Measurements from ENCODE around the gene MUSK.

GRCh38 chr9:110764006-110764405 is 95.4 kb downstream of the MUSK start:
- no peak for TF ChIP-seq MAX (IDR thresholded peaks at IDR 0.05; ENCODE audit: insufficient read depth, insufficient read length)
- TF ChIP-seq CTCF (IDR thresholded peaks at IDR 0.05; ENCODE audit: extremely low read depth in 1 of 2, insufficient read depth in 1 of 2, low read depth in 1 of 2, low read length in 2 of 2): no peak
- TF ChIP-seq POLR2A (IDR thresholded peaks at IDR 0.05; ENCODE audit: low read depth, low read length): no peak
- TF ChIP-seq EZH2 (IDR thresholded peaks at IDR 0.05; ENCODE audit: borderline replicate concordance, low read depth, low read length, severe bottlenecking): no peak
- TF ChIP-seq POLR2AphosphoS5 (IDR thresholded peaks at IDR 0.05; ENCODE audit: insufficient read depth, low read depth, low read length): no peak

Data from endothelial cell of umbilical vein (primary cell).